Stimulated activated CD4-positive, alpha-beta T cell treated with anti-CD3 and anti-CD28 coated beads, TNF-alpha, amount 100 ng/mL, for 4 hours (primary cell): ENCODE results near the gene RDH5.

Experiments used
- DNase-seq, 3 experiments: peaks; one replicate each; pipeline ENCODE4 v3.0.0-alpha.2; 2020; ENCODE audit warnings: low read depth in 3 of 3

Gene RDH5

GRCh38 chr12:55696141-55696540 is 24.1 kb upstream of the RDH5 start:
- DNase-seq: no peak

- no peak for DNase-seq
These were observed 23.3 kb upstream of the RDH5 start for GRCh38 chr12:55696796-55697462.

GRCh38 chr12:55697686-55698085 is 22.5 kb upstream of the RDH5 start:
- no peak for DNase-seq

- no peak for DNase-seq
These were observed 21.8 kb upstream of the RDH5 start for GRCh38 chr12:55698241-55698955.

- no peak for DNase-seq
These were observed 21.2 kb upstream of the RDH5 start for GRCh38 chr12:55698965-55699364.

GRCh38 chr12:55699471-55700055 is 20.6 kb upstream of the RDH5 start:
- no peak for DNase-seq

GRCh38 chr12:55700255-55701018 is 19.8 kb upstream of the RDH5 start:
- no peak for DNase-seq

- no peak for DNase-seq
These were observed 17.3 kb upstream of the RDH5 start for GRCh38 chr12:55702861-55703260.

- DNase-seq: no peak
These were observed 16.9 kb upstream of the RDH5 start for GRCh38 chr12:55703288-55703687.

- no peak for DNase-seq
These were observed 16.1 kb upstream of the RDH5 start for GRCh38 chr12:55703901-55704761.

- DNase-seq: no peak
These were observed 15.1 kb upstream of the RDH5 start for GRCh38 chr12:55704824-55705718.

GRCh38 chr12:55705782-55706402 is 14.3 kb upstream of the RDH5 start:
- DNase-seq: no peak

GRCh38 chr12:55706568-55707218 is 13.5 kb upstream of the RDH5 start:
- no peak for DNase-seq

GRCh38 chr12:55707219-55707671 is 12.9 kb upstream of the RDH5 start:
- no peak for DNase-seq

GRCh38 chr12:55707841-55708694 is 12.1 kb upstream of the RDH5 start, which contains the start of gene ITGA7:
ITGA7 (minus strand) TSS chr12:55707904; CDS start chr12:55707682, 222 bp downstream.
- peak; percentile 43 to 56 (median 44) for DNase-seq

GRCh38 chr12:55708695-55709233 is 11.4 kb upstream of the RDH5 start:
- no peak for DNase-seq

- DNase-seq: no peak
These were observed 8.2 kb upstream of the RDH5 start for GRCh38 chr12:55711786-55712553.
